A549 (cell line): ENCODE measurements around the gene TBC1D10A. TPM values are rescaled to one million over a fixed set of nuclear protein-coding genes. Genes with fewer than 3 reads are reported as not detected.

Experiments used
- CBX2 ChIP-seq: fragments of 200-600 bp; sonication (generic); IDR thresholded peaks from 2 replicates; pipeline ENCODE4 v1.6.1; 2016; ENCODE audit warnings: low read depth, mild to moderate bottlenecking, borderline replicate concordance
- CBX8 ChIP-seq: fragments of 200-600 bp; sonication (generic); IDR thresholded peaks from 2 replicates; pipeline ENCODE4 v1.6.1; 2016
- CEBPB ChIP-seq, 2 experiments: fragments of >200 bp in 1 of 2; sonication (Bioruptor Twin) in 1 of 2; formaldehyde crosslinking in 1 of 2; IDR thresholded peaks; 2 replicates each; pipeline ENCODE4 v1.6.1; 2012 to 2016
- EHMT2 ChIP-seq: fragments of 200-600 bp; sonication (generic); IDR thresholded peaks from 2 replicates; pipeline ENCODE4 v1.6.1; 2016; ENCODE audit warnings: antibody characterized with exemption, low read depth, mild to moderate bottlenecking, moderate library complexity
- HDAC2 ChIP-seq: fragments of 200-600 bp; sonication (generic); IDR thresholded peaks from 2 replicates; pipeline ENCODE4 v1.6.1; 2016
- HEYL ChIP-seq: fragments of 250-450 bp; sonication (Bioruptor Pico); IDR thresholded peaks from 2 replicates; pipeline ENCODE4 v1.8.0; 2021; ENCODE audit warnings: mild to moderate bottlenecking, moderate library complexity
- HOXB5 ChIP-seq: fragments of 250-450 bp; sonication (Bioruptor Pico); IDR thresholded peaks from 2 replicates; pipeline ENCODE4 v1.5.0; 2020; ENCODE audit warnings: mild to moderate bottlenecking, moderate library complexity
- JUN ChIP-seq, 2 experiments: fragments of >200 bp; sonication (Bioruptor Twin); formaldehyde crosslinking; IDR thresholded peaks; 2 replicates in 1 of 2; 3 replicates in 1 of 2; pipeline ENCODE4 v1.6.1; 2016 to 2017
- JUNB ChIP-seq: fragments of >200 bp; sonication (Bioruptor Twin); formaldehyde crosslinking; IDR thresholded peaks from 2 replicates; pipeline ENCODE4 v1.6.1; 2016
- KDM5A ChIP-seq: fragments of 200-600 bp; sonication (generic); IDR thresholded peaks from 2 replicates; pipeline ENCODE4 v1.6.1; 2016; ENCODE audit warnings: antibody characterized with exemption, mild to moderate bottlenecking
- MAZ ChIP-seq: fragments of 150-350 bp; IDR thresholded peaks from 2 replicates; pipeline ENCODE4 v1.6.1; 2014; ENCODE audit warnings: antibody characterized with exemption, low read depth, low read length, borderline replicate concordance
- MYC ChIP-seq: IDR thresholded peaks from 2 replicates; pipeline ENCODE4 v1.6.1; 2012; ENCODE audit warnings: mild to moderate bottlenecking, inconsistent platforms, low read length, improper control_type of control experiment, borderline replicate concordance
- NPAS2 ChIP-seq: fragments of 250-450 bp; sonication (Bioruptor Pico); IDR thresholded peaks from 2 replicates; pipeline ENCODE4 v1.8.0; 2022; ENCODE audit warnings: mild to moderate bottlenecking, moderate library complexity, borderline replicate concordance
- POLR2AphosphoS2 ChIP-seq: conservative IDR thresholded peaks from 2 replicates; pipeline ENCODE4 v1.6.1; 2012; ENCODE audit warnings: low read length, improper control_type of control experiment, inconsistent platforms
- RARB ChIP-seq: fragments of 250-450 bp; sonication (Bioruptor Pico); IDR thresholded peaks from 2 replicates; pipeline ENCODE4 v1.8.0; 2021; ENCODE audit warnings: mild to moderate bottlenecking, moderate library complexity
- RFX5 ChIP-seq: fragments of 450-650 bp; IDR thresholded peaks from 2 replicates; pipeline ENCODE4 v1.7.1; 2014; ENCODE audit warnings: antibody characterized with exemption, mild to moderate bottlenecking, moderate library complexity
- RNF2 ChIP-seq: fragments of 200-600 bp; sonication (generic); IDR thresholded peaks from 2 replicates; pipeline ENCODE4 v1.6.1; 2016; ENCODE audit warnings: low read depth, mild to moderate bottlenecking, antibody characterized with exemption, moderate library complexity, borderline replicate concordance
- SMC3 ChIP-seq: fragments of >200 bp; sonication (Bioruptor Twin); formaldehyde crosslinking; IDR thresholded peaks from 3 replicates; pipeline ENCODE4 v1.6.1; 2018; ENCODE audit warnings: inconsistent platforms
- SREBF2 ChIP-seq: fragments of 450-650 bp; IDR thresholded peaks from 2 replicates; pipeline ENCODE4 v1.6.1; 2014; ENCODE audit warnings: mild to moderate bottlenecking, moderate library complexity
- TFCP2L1 ChIP-seq: fragments of 250-450 bp; sonication (Bioruptor Pico); IDR thresholded peaks from 2 replicates; pipeline ENCODE4 v1.5.0; 2021; ENCODE audit warnings: mild to moderate bottlenecking
- ZC3H11A ChIP-seq: fragments of 450-650 bp; IDR thresholded peaks from 2 replicates; pipeline ENCODE4 v1.6.1; 2014; ENCODE audit warnings: antibody characterized with exemption, mild to moderate bottlenecking
- ZFP36 ChIP-seq: fragments of 450-650 bp; IDR thresholded peaks from 2 replicates; pipeline ENCODE4 v1.6.1; 2014; ENCODE audit warnings: borderline replicate concordance; ENCODE audit not compliant: partially characterized antibody
- ZNF302 ChIP-seq: fragments of 250-450 bp; sonication (Bioruptor Pico); IDR thresholded peaks from 2 replicates; pipeline ENCODE4 v1.9.0; 2021; ENCODE audit warnings: inconsistent platforms, mild to moderate bottlenecking, moderate library complexity
- ZSCAN20 ChIP-seq: fragments of 250-450 bp; sonication (Bioruptor Pico); IDR thresholded peaks from 2 replicates; pipeline ENCODE4 v1.8.0; 2022; ENCODE audit warnings: mild to moderate bottlenecking, moderate library complexity
- polyA plus RNA-seq, 4 experiments: library from polyadenylated mRNA; depleted of rRNA in 3 of 4; stranded (reverse); fragments of >200 nt; fragmentation: RNase III in 1 of 4; extraction: RNeasy Plus Mini Kit Qiagen cat#74134 plus additional on column Dnase treatment in 1 of 4; gene quantifications; 2 replicates in 3 of 4; 3 replicates in 1 of 4; pipeline ENCODE4 v1.2.3, GENCODE V29; 2011 to 2017
- TF ChIP-seq, protein P1 (sequence below): fragments of 250-450 bp; sonication (Bioruptor Pico); IDR thresholded peaks from 2 replicates; pipeline ENCODE4 v1.5.0; 2020; ENCODE audit warnings: low read depth, mild to moderate bottlenecking, moderate library complexity
- TF ChIP-seq, protein P2 (sequence below): fragments of 200-600 bp; sonication (generic); IDR thresholded peaks from 2 replicates; pipeline ENCODE4 v1.6.1; 2016; ENCODE audit warnings: antibody characterized with exemption, mild to moderate bottlenecking, moderate library complexity

Gene TBC1D10A
- polyA plus RNA-seq, 2 of the 4 experiments (the other 2 are of a cell fraction), result 5.8 to 6.8 TPM

DNA sequence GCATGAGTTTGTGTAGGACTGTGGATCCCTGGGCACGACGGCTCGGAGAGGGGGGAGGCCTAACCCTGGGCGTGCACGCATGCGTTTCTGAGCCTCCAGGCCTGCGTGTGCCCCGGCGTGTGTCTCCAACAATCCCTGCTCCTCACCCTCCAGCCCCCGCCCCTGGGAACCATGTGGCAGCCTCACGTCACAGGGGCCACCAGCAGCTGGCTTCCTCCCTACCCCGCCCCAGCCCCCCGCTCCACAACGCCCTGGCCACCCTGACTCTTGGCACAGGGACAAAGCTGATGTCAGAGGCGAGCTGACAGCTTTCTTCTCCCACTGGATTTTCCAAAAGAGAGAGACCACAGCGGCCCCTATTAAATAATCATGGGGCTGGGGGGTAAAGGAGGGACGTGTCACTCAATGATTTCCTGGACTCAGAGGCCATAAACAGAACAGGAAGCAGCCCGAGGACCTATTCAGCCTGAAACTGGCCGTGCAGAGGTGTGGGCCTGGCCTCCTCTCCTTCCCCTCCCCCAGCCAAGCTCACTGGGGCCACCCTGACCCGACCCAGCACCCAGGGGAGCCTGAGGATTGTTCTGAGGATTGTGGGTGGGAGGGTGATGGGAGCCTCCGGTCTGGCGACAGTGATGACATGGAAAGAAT, 73.4 kb downstream of the TBC1D10A start (continued):
- TF ChIP-seq JUN (IDR thresholded peaks at IDR 0.05) (peak in 1 of 2 experiments; percentile 26; a peak in 4 of 5 replicates), CEBPB (IDR thresholded peaks at IDR 0.05) (no peak), KDM5A (no peak), HOXB5 (CRISPR knock-in tag) (no peak), POLR2AphosphoS2 (no peak; the same call in none of the 2 replicates), CBX2 (no peak), MYC (peak; percentile 65; the same call in 1 of the 2 replicates), HEYL (CRISPR knock-in tag) (peak; percentile 71; the same call in 1 of the 2 replicates), SREBF2 (no peak), CBX8 (no peak), JUNB (peak; percentile 35; the same call in 1 of the 2 replicates), HDAC2 (no peak), RFX5 (no peak), RNF2 (no peak), ZSCAN20 (CRISPR knock-in tag) (no peak), ZC3H11A (no peak), NPAS2 (no peak), RARB (CRISPR knock-in tag) (no peak), SMC3 (peak; percentile 35; the same call in 2 of the 3 replicates), TFCP2L1 (CRISPR knock-in tag) (no peak), ZFP36 (no peak), ZNF302 (0 out of 2 replicates have a peak, but pooled peaks have one; percentile 49), EHMT2 (no peak), MAZ (no peak)
- TF ChIP-seq, protein P1, sequence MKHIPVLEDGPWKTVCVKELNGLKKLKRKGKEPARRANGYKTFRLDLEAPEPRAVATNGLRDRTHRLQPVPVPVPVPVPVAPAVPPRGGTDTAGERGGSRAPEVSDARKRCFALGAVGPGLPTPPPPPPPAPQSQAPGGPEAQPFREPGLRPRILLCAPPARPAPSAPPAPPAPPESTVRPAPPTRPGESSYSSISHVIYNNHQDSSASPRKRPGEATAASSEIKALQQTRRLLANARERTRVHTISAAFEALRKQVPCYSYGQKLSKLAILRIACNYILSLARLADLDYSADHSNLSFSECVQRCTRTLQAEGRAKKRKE (CRISPR knock-in tag), result no peak
- TF ChIP-seq, protein P2, sequence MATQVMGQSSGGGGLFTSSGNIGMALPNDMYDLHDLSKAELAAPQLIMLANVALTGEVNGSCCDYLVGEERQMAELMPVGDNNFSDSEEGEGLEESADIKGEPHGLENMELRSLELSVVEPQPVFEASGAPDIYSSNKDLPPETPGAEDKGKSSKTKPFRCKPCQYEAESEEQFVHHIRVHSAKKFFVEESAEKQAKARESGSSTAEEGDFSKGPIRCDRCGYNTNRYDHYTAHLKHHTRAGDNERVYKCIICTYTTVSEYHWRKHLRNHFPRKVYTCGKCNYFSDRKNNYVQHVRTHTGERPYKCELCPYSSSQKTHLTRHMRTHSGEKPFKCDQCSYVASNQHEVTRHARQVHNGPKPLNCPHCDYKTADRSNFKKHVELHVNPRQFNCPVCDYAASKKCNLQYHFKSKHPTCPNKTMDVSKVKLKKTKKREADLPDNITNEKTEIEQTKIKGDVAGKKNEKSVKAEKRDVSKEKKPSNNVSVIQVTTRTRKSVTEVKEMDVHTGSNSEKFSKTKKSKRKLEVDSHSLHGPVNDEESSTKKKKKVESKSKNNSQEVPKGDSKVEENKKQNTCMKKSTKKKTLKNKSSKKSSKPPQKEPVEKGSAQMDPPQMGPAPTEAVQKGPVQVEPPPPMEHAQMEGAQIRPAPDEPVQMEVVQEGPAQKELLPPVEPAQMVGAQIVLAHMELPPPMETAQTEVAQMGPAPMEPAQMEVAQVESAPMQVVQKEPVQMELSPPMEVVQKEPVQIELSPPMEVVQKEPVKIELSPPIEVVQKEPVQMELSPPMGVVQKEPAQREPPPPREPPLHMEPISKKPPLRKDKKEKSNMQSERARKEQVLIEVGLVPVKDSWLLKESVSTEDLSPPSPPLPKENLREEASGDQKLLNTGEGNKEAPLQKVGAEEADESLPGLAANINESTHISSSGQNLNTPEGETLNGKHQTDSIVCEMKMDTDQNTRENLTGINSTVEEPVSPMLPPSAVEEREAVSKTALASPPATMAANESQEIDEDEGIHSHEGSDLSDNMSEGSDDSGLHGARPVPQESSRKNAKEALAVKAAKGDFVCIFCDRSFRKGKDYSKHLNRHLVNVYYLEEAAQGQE, result no peak
